NCI-H524 (cell line): Measurements from ENCODE around the gene EYA2.

Experiments used
- DNase-seq, 2 experiments: peaks; one replicate each; lab custom pipeline; 2025; lab: John Stamatoyannopoulos, UW

EYA2 gene

GRCh38 chr20:47007826-47008655 lies 113.4 kb downstream of the EYA2 start:
- DNase-seq: peak in 1 of 2 experiments; percentile 21

GRCh38 chr20:47008842-47009518 lies 114.3 kb downstream of the EYA2 start:
- DNase-seq: no peak

- no peak for DNase-seq
Measured at GRCh38 chr20:47009784-47010183, 115.1 kb downstream of the EYA2 start.

- no peak for DNase-seq
Measured at GRCh38 chr20:47011984-47012383, 117.3 kb downstream of the EYA2 start.

- DNase-seq: no peak
Measured at GRCh38 chr20:47013606-47014005, 119.0 kb downstream of the EYA2 start.

GRCh38 chr20:47016068-47016664 lies 121.5 kb downstream of the EYA2 start:
- DNase-seq: no peak

GRCh38 chr20:47018381-47018780 lies 123.7 kb downstream of the EYA2 start:
- DNase-seq: no peak

GRCh38 chr20:47019121-47019824 lies 124.6 kb downstream of the EYA2 start:
- peak; percentile 79 to 87 for DNase-seq

- DNase-seq: no peak
Measured at GRCh38 chr20:47020231-47020630, 125.6 kb downstream of the EYA2 start.

GRCh38 chr20:47021850-47022249 lies 127.2 kb downstream of the EYA2 start:
- DNase-seq: no peak

GRCh38 chr20:47024461-47024937 lies 129.9 kb downstream of the EYA2 start:
- peak; percentile 32 to 77 for DNase-seq

- DNase-seq: no peak
Measured at GRCh38 chr20:47027042-47027441, 132.4 kb downstream of the EYA2 start.

- no peak for DNase-seq
Measured at GRCh38 chr20:47027456-47027855, 132.8 kb downstream of the EYA2 start.

GRCh38 chr20:47028487-47028886 lies 133.8 kb downstream of the EYA2 start:
- no peak for DNase-seq

- no peak for DNase-seq
Measured at GRCh38 chr20:47029845-47030244, 135.2 kb downstream of the EYA2 start.

GRCh38 chr20:47030271-47030810 lies 135.7 kb downstream of the EYA2 start:
- no peak for DNase-seq

GRCh38 chr20:47031004-47031403 lies 136.4 kb downstream of the EYA2 start:
- no peak for DNase-seq

GRCh38 chr20:47031821-47032220 lies 137.2 kb downstream of the EYA2 start:
- DNase-seq: no peak

GRCh38 chr20:47032933-47033578 lies 138.4 kb downstream of the EYA2 start:
- no peak for DNase-seq

GRCh38 chr20:47033665-47034064 lies 139.0 kb downstream of the EYA2 start:
- DNase-seq: no peak

- DNase-seq: no peak
Measured at GRCh38 chr20:47035026-47035590, 140.5 kb downstream of the EYA2 start.
